ENCODE measurements around the gene PSMD13.

PSMD13 gene

GRCh38 chr11:290621-291231 lies 54.0 kb downstream of the PSMD13 start:
- FAIRE-seq: no peak

- no peak for FAIRE-seq
Measured at GRCh38 chr11:291281-292210, 54.8 kb downstream of the PSMD13 start.

- FAIRE-seq: no peak
Measured at GRCh38 chr11:292211-293121, 55.7 kb downstream of the PSMD13 start.

GRCh38 chr11:293271-293851 lies 56.6 kb downstream of the PSMD13 start:
- FAIRE-seq: no peak

GRCh38 chr11:293852-294661 lies 57.3 kb downstream of the PSMD13 start:
- FAIRE-seq: no peak

GRCh38 chr11:294780-295179 lies 58.0 kb downstream of the PSMD13 start:
- no peak for FAIRE-seq

GRCh38 chr11:295351-296170 lies 58.8 kb downstream of the PSMD13 start:
- FAIRE-seq: no peak

GRCh38 chr11:296171-297050 lies 59.6 kb downstream of the PSMD13 start:
- FAIRE-seq: no peak

GRCh38 chr11:297051-297585 lies 60.3 kb downstream of the PSMD13 start:
- FAIRE-seq: no peak

- no peak for FAIRE-seq
Measured at GRCh38 chr11:297586-298405, 61.0 kb downstream of the PSMD13 start.

GRCh38 chr11:298406-299065 lies 61.8 kb downstream of the PSMD13 start:
- FAIRE-seq: no peak

- FAIRE-seq: no peak
Measured at GRCh38 chr11:299081-299891, 62.5 kb downstream of the PSMD13 start, which contains the start of gene IFITM5. IFITM5 (minus strand) TSS chr11:299526; CDS start chr11:299490, 36 bp downstream.

GRCh38 chr11:299951-300735 lies 63.4 kb downstream of the PSMD13 start:
- no peak for FAIRE-seq
